NCI-H524 treated with DMSO at 0.1 percent for 48 hours (cell line): ENCODE data around the gene ZNF143.
"Not testable (repeated sequence)": the region's sequence is repeated elsewhere in the genome, so short reads cannot be mapped to it uniquely, and the experiment has no call there.

Experiments used
- DNase-seq: peaks from one replicate; lab custom pipeline; 2025; lab: John Stamatoyannopoulos, UW

ZNF143 gene

DNA sequence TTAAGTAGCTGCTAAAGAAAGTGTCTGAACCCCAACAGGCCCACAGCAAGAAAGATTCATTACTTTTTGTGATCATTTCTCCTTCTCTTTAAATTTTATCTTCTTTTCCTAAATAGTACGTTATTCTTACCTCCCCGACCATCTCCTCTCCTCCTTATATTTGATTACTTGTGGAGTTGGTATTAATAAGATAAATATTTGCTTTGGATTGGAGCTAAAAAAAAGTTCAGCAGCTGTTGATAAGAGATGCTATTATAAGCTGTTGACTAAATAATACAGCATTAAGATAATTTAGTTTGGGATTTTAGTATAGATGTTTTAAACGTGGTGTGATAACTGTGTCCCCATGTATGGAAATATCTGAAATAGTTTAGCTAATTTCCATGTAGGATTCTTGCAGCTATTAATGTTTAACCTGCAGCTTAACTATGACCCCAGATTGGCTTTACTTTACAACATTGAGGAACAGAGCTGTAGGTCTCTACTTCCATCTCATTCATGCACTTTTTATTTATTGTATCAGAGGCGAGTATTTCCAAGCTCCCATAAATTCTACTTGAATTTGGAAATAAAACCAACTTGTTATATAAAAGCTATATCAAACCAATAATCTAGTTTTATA, 37.8 kb downstream of the ZNF143 start:
- DNase-seq = no peak

DNA sequence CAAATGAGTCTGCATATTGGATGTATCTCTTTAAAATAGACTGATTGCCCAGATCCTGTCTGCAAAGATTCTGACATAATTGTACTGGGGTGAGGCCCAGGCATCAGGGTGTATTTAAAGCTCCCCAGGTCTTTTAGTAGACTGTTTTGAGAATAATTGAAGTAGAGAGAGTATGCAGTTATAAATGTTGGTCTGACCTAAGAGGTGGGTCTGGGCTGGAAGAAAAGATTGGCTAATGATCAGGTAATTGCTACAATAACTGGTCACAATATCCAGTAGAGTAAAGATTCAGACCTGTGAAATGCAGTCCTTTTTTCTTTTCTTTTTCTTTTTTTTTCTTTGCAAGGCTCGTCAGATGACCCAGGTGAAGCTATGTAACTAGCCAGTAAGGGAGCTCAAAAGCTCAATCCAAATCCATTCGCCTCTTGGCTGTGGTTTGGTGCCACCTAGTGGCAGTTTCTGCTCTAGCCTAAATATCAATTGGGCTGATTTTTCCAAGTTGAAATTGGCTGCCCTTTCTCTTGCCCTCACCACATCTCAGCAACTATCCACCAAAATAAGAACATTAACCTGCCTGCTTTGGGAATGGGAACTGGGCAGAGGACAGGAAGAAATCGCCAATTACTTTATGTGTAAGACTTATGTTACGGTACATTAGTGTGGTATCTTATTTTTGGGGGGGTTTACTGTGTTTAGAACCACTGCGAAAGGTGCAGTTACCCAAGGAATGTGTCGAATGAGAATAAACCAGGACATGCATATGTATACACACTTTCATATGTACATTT, 45.9 kb downstream of the ZNF143 start:
- no peak for DNase-seq

DNA sequence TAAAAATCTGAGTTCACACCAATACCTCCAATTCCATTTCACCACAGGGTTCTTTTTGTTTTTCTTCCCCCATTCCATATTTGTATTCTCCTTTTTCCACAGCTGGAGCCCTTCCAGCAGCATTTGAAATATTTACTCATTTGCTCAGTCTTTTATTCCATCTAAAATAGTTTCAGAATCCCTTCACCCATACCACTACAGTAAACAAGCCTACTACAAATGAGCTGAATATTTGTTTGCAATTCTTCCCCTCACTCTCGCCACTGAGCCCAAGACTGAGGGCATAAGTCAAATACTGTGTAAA, 46.4 kb downstream of the ZNF143 start:
- no peak for DNase-seq

DNA sequence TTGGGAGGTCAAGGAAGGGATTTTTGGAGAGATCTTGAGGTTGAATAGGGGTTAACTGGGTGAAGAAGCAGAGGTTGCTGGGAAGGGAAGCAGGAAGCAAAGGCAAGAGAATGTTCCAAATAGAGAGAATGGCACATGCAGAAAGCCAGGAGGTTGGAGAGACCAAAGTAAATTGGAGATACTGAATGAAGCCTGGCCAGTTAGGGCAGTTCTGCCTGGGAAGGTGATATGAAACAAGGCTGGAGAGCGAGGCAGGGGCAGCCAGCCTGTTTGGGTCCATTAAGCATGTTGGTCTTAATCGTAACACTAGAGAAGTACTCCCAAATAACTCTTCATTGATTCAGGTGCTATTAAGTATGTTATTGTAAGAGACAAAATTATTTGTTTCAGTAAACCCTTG, 48.2 kb downstream of the ZNF143 start:
- DNase-seq = no peak

DNA sequence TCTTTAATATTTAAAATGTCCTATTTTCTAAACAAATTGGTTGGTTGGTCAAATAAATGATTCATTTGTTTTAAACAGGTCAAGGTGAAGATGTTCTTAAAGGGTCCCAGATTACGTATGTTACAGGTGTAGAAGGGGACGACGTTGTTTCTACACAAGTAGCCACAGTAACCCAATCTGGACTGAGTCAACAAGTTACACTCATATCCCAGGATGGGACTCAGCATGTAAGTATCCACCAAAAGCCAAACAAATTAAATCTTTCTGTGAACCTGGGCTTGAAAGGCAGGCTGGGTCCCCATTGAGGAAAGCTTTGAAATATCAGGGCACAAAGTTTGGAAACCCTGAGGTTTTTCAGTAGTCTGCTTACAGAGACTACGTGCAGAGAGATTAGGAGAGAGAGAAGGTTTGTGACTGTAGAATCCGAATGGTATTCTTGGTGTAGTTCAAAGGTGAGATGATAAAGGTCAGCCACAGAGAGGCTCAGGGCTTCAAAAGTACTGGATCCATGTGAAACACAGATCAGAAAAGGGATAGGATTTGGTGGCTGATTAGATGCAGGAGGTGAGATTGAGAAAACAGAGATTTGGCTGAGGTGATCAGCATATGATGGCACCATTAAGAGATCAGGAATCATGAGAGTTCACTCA, 51.7 kb downstream of the ZNF143 start:
- DNase-seq = no peak

DNA sequence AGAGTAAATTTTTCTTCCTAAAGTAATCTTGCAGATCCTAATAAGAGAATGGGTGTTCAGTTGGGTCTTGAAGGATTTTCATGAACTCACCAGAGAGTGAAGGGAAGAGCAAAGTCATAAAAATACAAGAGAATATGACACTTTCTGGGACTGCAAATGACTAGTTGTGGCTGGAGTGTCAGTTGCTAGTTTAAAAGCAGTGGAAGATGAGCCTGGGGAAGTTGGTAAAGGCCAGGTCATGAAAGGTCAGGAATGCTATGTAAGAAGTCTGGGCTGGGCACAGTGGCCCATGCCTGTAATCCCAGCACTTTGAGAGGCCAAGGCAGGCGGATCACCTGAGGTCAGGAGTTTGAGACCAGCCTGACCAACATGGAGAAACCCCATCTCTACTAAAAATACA, 53.8 kb downstream of the ZNF143 start:
- DNase-seq = not testable (repeated sequence)

DNA sequence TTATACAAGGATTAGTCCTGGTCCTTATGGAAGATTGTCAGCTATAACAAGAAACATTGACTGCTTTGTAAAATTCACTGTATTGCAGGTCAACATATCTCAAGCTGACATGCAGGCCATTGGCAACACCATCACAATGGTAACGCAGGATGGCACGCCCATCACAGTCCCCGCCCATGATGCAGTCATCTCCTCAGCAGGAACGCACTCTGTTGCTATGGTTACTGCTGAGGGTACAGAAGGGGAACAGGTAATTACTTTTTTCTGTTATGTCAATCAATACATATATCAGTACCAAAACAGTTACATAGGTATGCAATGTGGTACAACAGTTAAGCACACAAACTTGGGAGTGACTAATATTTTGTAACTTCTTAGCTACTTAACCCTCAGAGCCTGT, 55.3 kb downstream of the ZNF143 start:
- DNase-seq = no peak

DNA sequence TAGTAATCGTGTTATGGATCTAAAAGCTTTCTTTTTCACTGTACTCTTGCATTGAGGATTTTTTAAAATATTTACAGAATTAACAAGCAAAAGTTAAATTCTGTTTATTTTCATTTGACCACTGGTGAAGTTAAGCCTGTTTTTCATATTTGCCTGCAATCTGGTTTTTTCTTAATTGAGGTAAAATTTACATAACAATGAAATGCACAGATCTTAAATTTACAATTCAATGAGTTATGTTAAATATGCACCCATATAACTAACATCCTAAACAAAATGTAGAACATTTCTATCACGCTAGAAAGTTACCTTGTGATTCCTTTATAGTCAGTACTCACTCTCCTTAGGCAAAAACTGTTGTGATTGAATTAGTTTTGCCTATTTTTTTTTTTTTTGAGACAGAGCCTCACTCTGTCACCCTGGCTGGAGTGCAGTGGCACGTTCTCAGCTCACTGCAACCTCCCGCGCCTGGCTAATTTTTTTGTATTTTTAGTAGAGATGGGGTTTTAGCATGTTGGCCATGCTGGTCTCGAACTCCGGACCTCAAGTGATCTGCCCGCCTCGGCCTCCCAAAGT, 58.1 kb downstream of the ZNF143 start:
- no peak for DNase-seq

DNA sequence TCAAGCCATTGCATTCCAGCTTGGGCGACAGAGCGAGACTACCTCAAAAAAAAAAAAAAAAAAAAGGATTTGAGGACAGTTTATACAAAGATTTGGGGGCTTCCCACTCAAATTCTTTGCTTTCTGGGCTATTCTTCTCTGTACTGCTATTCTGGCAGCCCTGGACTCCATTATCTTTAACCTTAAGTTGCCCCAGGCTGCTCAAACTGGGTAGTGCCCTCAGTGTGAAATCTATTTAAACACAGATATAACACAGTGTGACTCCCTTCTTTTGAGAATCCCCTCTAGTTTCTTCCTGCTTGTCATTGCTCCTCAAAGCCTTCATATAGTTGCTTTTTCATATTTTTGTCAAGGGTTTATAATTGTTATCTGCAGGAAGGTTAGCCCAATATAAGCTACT, 63.2 kb downstream of the ZNF143 start:
- DNase-seq = no peak

DNA sequence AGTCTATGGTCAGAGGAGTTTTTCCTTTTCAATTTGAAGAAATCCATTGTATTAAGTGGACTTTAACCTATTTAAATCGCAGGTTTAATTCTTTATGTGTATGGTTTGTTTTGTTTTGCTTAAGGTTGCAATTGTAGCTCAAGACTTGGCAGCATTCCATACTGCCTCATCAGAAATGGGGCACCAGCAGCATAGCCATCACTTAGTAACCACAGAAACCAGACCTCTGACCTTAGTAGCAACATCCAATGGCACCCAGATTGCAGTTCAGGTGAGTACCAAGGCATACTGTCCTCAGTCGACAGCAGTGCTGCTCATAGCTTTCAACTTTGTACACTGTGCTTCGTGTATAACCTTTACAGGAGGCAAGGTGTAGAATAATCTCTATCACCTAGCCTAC, 64.3 kb downstream of the ZNF143 start:
- no peak for DNase-seq

DNA sequence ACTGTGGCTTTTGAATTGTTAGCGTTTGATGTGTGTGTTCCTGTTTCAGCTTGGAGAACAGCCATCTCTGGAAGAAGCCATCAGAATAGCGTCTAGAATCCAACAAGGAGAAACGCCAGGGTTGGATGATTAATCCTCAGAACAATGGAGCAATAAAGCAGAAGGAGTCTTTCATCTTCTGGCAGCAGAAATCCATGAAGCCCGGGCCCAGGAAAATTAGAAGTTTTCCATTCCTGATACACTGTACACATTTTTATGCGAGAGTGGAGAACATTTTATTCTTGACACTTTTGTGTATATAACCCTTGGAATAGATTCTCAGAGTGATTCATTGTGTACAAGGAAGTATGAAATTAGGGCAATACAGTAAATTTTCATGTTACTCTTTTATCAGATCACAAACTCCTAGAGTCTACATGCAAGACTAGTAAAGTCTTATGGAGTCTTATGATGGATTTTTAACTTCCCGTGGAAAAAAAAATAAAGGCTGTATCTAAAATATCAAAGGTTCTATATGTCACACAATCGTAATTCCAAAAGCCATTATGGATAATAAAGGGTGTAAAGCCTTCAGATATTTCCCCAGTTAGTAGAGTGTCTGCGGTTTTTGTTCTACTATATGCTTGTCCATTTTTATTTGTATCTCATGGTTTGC, 66.8 kb downstream of the ZNF143 start:
- DNase-seq = no peak

DNA sequence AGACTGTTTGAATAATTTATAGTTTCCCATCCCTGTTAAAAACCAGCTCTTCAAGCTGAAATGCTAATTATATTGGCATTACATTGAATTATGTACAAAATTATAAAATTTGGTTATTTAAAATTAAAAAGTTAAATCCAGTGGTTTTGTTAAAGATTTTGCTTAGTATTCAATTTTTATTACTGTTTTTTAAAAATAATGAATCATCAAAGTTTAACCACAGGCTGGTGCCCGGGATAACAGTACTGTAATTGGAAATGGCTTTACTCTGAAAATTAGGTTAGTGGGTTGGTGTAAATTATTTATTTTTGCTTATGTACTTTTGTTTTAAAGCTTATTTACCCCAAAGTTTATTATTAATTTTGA, 67.3 kb downstream of the ZNF143 start:
- DNase-seq = no peak

DNA sequence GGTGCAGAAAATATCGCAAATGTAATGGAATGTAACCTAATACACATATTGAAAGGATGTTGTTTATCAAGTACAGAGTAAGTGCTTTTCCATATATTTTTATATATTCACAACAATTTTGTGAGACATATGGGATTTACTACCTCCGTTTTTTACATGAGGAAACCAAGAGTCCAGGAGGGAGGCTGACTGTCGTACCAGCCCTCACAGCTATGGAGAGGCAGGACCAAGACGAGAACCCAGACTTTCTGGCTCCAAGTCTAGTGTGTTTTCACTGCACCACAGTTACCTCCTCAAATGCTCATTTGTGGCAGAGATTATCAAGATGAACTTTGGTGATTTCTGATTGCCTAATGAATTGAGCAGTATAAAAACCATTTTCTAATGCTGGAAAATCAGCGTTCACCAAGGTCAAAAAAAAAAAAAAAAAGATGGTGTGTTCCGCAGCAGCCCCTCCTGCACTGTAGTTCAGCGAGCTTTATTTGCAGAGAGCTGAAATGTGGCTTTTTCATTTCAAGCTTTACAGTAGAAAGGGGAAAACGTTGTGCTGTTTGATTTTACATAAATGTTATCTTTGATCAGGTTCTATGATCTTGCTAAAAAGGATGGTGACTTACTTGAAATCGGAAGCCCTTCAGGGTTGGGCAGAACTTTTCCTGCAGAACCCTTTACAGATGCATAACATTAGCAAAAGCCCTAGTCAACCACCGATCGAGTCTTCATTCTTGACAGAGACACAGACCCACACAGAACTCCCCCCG, 67.9 kb downstream of the ZNF143 start:
- no peak for DNase-seq

DNA sequence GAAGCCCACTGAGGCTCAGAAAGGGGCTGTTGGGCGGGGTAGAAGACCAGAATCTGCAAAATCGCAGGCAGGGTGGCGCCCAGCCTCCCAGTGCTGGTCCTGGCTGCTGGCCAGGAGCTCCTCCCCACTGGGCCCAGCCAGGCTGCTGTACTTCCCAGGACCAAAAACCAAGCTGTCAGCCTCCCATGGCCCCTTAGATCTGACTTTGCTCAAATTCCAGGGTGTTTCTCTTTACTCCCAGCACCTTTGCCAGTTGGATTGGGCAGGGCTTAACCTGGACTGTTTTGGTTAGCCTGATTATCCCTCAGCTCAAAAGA, 68.5 kb downstream of the ZNF143 start:
- DNase-seq = no peak

DNA sequence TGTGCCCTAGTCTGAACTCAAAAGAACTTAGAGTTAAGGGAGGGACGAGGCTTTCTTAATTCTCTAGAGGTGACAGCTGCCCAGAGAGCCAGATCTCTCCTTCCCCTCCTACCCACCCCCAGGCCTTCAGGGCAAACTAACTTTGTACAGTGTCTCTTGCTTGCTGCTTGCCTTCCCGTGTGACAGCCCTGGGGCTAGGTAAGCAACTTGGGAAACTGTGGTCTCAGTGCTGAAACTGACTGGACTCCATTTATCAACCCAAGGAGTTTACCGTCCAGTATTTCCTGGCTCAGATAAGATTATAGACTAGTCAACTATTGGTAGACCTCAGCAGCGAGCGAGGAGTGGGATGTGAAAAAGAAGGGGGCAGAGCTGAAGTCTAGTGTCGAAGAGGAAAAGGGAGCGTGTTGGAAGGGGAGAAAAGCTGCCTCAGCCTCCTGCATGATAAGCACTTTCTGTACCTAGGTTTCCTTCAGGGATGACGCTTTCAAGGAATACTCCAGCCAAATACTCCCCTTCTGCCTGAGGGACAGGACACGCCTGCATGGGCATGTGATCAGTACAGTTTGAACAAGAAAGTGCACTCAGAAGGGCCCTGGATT, 69.3 kb downstream of the ZNF143 start:
- no peak for DNase-seq

DNA sequence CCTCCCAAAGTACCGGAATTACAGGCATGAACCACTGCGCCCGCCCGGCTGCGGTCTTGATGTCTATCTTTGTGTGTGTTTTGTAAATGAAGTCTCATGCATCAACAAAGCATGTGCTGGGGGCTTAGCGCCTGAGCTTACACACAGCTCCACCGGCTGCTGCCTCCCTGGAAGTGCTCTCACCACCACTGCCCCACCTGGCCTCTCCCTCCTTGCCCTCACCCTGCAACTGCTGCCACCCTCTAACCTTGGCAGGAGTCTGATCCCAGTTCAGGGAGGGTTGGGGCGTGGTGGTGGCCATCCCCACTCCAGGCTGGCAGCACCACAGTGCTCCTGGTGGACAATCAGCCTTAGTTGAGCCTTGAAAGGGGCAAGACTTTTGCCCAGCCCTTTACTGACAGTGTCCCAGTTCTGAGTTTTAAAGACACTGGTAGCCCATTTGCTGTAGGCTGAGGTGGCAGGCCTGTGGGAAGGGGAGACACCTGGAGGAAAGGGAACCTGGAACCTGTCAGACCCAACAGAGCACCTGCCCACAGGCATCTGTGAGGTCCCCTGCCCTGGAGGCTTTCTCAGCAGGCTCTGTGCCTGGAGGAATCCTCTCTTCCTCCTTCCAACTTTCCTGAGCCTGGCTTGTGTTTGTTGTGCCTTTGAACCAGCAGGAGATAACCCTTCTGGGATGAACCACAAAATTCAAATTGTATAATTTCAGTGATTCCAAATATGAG, 70.3 kb downstream of the ZNF143 start:
- no peak for DNase-seq

DNA sequence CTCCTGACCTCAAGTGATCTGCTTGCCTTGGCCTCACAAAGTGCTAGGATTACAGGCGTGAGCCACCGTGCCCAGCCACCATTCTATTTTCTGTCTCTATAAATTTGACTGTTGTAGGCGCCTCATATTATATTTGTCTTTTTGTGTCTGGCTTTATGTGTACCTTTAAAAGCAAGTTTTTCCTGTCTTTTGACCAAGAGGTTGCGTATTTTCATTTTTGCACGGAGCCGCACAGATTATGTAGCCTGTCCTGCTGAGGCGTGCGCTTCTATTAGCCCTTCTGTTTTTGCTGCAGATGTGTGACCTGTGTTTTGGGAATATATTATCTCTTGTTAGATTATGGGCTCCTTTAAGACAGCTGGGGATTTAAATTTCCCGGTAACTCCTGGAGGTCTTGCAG, 72.2 kb downstream of the ZNF143 start:
- DNase-seq = no peak

DNA sequence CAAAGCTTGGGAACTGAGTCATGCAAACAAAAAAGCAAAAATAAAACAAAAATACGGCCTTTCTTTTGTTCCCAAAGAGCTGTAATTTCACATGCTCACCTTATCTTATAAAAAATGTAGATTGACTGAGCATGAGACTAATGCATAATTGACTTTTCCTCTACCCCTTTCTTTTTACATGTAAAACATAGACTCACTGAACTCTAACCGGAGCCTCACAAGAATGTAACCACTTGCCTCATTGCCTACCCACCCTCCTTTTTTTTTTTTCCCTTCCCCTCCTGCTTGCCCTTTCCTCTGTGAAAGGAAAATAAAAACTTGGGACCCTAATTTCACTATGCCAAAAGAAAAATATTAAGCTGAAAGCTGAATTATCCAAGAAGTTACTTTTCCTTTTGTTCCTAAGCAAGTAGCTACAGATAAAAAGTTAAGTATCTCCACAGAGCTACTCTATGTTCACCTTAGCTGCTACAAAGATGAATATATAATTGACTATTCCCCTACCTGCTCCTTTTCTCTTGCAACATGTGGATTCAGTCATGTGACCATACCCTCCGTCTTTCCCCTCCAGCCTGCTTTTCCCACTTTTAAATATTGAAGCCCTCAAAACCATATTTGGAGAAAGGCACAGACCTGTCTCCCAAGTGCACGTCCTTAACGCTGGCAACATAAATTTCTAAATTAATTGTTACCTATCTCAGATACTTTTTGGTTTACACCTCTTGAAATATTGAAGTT, 73.1 kb downstream of the ZNF143 start:
- DNase-seq = no peak

DNA sequence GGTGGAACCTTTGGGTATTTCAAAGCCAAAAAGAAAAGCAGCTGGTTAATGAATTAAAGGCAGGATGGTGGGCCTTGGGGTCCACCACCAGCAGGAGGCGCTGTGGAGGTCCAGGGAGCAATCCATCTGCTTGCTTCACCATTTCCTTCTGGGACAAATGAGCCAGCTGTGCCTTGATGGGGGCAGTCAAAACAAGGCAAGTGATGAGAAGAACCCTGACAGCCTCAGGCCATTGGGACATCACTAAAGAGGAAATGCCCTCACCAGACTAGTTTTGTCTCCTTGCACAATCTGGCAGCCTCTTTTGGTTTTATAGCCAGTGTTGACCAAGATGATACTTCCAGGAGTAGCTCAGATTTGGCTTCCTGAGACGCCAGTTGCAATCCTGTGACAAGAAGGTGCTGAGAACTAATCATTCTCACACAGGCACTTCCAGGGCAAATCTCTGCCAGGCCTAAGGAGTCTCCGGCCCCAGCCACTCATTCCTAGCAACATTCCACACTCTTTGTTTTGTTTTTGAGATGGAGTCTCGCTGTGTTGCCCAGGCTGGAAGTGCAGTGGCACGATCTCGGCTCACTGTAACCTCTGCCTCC, 74.5 kb downstream of the ZNF143 start:
- DNase-seq = no peak

DNA sequence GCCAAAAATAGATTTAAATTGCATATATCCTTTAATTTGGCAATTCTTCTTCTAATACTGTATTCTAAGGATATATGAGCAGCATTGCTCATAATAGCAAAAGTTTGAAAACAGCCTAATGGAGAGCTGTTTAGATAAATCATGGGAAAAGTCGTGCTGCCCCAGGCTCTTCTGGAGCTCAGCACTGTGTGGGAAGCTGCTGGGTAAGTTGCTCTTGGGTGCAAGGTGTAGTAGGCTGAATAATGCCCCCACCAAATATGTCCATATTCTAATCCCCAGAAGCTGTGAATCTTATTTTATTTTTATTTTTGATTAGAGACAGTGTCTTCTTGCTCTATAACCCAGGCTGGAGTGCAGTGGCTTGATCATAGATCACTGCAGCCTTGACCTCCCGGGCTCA, 77.7 kb downstream of the ZNF143 start:
- no peak for DNase-seq
